Pancreas (tissue), 10 donors: Measurements from ENCODE around the gene ZNF697. TPM values are rescaled to one million over a fixed set of nuclear protein-coding genes. Genes with fewer than 3 reads are reported as not detected.
A peak's percentile ranks its signal among the peaks of the same experiment; 100 is the strongest.

ENCODE experiments used
- ATAC-seq, 4 donors: fragments of 200-7000 bp; cut with Tn5 transposase; one replicate each; pipeline versions ENCODE4 v1.8.0 to v1.9.1; 2020; ENCODE audit warnings: mild to moderate bottlenecking in 4 of 4, moderate library complexity in 4 of 4
- DNase-seq, 6 donors: peaks; one replicate each; pipeline ENCODE4 v3.0.0-alpha.2; 2020
- FAIRE-seq: peaks from 2 replicates; lab custom pipeline; 2012; peaks lifted over from hg19 to GRCh38; lab: Jason Lieb, UNC
- H3K27ac ChIP-seq, 4 donors: fragments of 200-600 bp; sonication (generic); 1 replicate in 3 of 4; 2 replicates in 1 of 4; pipeline versions ENCODE4 v1.5.0 to v1.8.0; 2020
- H3K27me3 ChIP-seq, 4 donors: fragments of 200-600 bp; one replicate each; pipeline ENCODE4 v1.8.0; 2021
- H3K36me3 ChIP-seq, 3 donors: fragments of 200-600 bp; sonication (generic) in 1 of 3; one replicate each; pipeline versions ENCODE4 v1.5.0 to v1.8.0; 2020 to 2021
- H3K4me1 ChIP-seq, 3 donors: fragments of 200-600 bp; one replicate each; pipeline ENCODE4 v1.8.0; 2021
- H3K4me3 ChIP-seq, 4 donors: fragments of 200-600 bp; sonication (generic) in 2 of 4; one replicate each; pipeline versions ENCODE4 v1.5.0 to v1.8.0; 2020 to 2021
- H3K9me3 ChIP-seq, 4 donors: fragments of 200-600 bp; one replicate each; pipeline ENCODE4 v1.8.0; 2021
- WGBS, 2 donors: extraction: QIAGEN DNeasy Blood & Tissue Kit; methylation state at CpG; one replicate each; pipeline ENCODE4 v1.1.7; 2013; 5-methylcytosine and 5-hydroxymethylcytosine counted together
- intact Hi-C, 3 donors: fragments of 100-400 bp; cut with DNase I; formaldehyde crosslinking; loops; one replicate each; pipeline versions ENCODE4 v1.11.1 to v1.14.2; 2022
- polyA plus RNA-seq, 2 donors: library from polyadenylated mRNA; stranded (reverse); fragments of 200-250 nt; gene quantifications; one replicate each; pipeline ENCODE4 v1.2.3, GENCODE V29; 2013
- total RNA-seq, 6 donors: library from RNA; stranded (reverse); fragmentation: NEBNext Ultra II Directional in 4 of 6; extraction: Animal tissue kit (Norgen Biotek cat#: 25700) in 4 of 6; gene quantifications; one replicate each; pipeline versions ENCODE4 v1.2.1 to v1.2.4, GENCODE V29; 2021 to 2023
- TF ChIP-seq, protein P1 (sequence below), 4 donors: fragments of 200-600 bp; sonication (generic) in 3 of 4; IDR thresholded peaks; one replicate each; pipeline versions ENCODE4 v1.5.0 to v1.8.0; 2021; ENCODE audit warnings: antibody characterized with exemption in 4 of 4
- donor health status: healthy with polysubstance abuse.
- donor health status: DM: no; HTN: no; CAD: no; lungs with moderate emphysema.
- donor health status: DM: no; HTN: no; CAD: no.
- donor health status: control.
- donor health status: control.
- donor health status: Bipolar disorder and iron deficiency.
- donor health status: DM: yes; HTN: yes; CAD: no.
- donor health status: DM: no; HTN: no; CAD: no.
- donor health status: DM: no; HTN: no; CAD: no.
- donor health status: DM: yes; HTN: yes; CAD: no.

Gene ZNF697
- total and polyA plus RNA-seq, 8 donors = 1.3 to 5.9 (median 3.1) TPM

DNA sequence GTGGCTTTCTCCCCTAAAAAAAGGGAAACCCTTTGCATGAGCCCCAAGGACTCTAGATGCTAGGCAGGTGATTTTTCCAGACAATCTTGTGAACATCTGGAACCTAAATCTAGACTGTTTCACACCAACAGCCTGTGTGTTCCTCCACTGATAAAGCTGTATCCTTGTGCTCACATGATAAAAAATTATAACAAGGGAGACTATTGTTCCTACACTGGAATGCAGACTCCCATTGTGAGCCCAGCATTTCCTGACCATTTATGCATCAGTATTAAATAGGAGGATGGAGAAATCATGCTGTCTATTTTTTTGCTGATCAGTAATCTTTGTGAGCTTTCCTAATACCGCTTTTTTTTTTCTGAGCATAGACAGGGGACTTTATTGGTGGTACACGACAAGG lies 52.5 kb downstream of the ZNF697 start:
- Histone ChIP-seq H3K27ac (no peak overlapping the region), H3K27me3 (no peaks in the 10 kb centered on the region), H3K4me3 (no peak overlapping the region), H3K9me3 (no peaks in the 10 kb centered on the region), H3K4me1 (no peaks in the 10 kb centered on the region), H3K36me3 (no peaks in the 10 kb centered on the region)
- WGBS, 2 donors = 79 to 81% methylated on average over 2 of the region's 2 CpGs
- DNase-seq (no peak), ATAC-seq (no peak), FAIRE-seq (no peak)
- intact Hi-C loops = no loop called here
- TF ChIP-seq, protein P1, sequence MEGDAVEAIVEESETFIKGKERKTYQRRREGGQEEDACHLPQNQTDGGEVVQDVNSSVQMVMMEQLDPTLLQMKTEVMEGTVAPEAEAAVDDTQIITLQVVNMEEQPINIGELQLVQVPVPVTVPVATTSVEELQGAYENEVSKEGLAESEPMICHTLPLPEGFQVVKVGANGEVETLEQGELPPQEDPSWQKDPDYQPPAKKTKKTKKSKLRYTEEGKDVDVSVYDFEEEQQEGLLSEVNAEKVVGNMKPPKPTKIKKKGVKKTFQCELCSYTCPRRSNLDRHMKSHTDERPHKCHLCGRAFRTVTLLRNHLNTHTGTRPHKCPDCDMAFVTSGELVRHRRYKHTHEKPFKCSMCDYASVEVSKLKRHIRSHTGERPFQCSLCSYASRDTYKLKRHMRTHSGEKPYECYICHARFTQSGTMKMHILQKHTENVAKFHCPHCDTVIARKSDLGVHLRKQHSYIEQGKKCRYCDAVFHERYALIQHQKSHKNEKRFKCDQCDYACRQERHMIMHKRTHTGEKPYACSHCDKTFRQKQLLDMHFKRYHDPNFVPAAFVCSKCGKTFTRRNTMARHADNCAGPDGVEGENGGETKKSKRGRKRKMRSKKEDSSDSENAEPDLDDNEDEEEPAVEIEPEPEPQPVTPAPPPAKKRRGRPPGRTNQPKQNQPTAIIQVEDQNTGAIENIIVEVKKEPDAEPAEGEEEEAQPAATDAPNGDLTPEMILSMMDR (IDR thresholded peaks at IDR 0.05) = no peak

DNA sequence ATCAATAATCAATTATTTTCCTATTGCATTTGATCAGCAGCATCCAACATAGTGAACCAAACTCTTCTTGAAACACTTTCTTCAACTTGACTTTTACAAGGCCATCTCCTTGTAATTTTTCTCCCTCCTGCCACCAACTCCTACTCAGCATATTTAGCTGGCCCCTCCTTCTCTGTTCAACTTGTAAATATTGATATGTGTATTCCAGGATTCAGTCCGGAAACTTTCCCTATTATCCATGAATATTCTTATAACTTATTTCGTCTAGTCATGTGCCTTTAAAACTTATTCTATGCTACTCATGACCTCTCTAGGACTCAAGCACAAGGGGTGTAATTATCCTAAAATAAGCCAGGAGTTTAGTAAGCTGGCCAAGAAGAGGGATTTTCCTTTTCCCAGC lies 52.9 kb downstream of the ZNF697 start:
- DNase-seq (no peak), FAIRE-seq (no peak), ATAC-seq (no peak)
- Histone ChIP-seq H3K4me1 (no peaks in the 10 kb centered on the region), H3K9me3 (no peaks in the 10 kb centered on the region), H3K27ac (no peak overlapping the region), H3K27me3 (no peaks in the 10 kb centered on the region), H3K4me3 (no peak overlapping the region), H3K36me3 (no peaks in the 10 kb centered on the region)
- intact Hi-C loops = no loop called here
- TF ChIP-seq, protein P1 (IDR thresholded peaks at IDR 0.05) = no peak
- 59 to 60% methylated on average over 2 of the region's 2 CpGs for WGBS, 2 donors

DNA sequence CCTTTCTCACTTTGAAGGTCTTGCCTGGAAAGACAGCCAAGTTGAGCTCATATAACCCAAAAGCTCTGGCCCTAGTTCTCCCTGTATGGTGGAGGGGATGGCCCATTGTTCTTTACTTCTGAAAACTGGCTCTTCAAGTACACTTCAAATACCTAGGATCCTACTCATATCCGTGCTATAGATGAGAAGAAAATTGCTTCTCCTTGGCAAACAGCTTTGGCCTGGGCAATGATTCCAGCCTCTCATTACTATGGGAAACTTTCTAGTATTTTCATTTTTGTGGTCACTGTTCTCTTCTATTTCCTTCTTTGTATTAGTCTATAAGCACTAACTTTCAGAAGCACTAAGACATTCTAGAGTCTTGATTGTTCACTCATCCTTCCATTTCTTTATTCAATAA lies 53.7 kb downstream of the ZNF697 start:
- Histone ChIP-seq H3K4me3 (no peak overlapping the region), H3K4me1 (no peaks in the 10 kb centered on the region), H3K27me3 (no peaks in the 10 kb centered on the region), H3K36me3 (no peaks in the 10 kb centered on the region), H3K27ac (no peak overlapping the region), H3K9me3 (no peaks in the 10 kb centered on the region)
- intact Hi-C loops = no loop called here
- TF ChIP-seq, protein P1 (IDR thresholded peaks at IDR 0.05) = no peak
- no peak for DNase-seq
- FAIRE-seq = no peak
- ATAC-seq = no peak
- WGBS, 2 donors = 81 to 90% methylated on average over 1 of the region's 1 CpG

DNA sequence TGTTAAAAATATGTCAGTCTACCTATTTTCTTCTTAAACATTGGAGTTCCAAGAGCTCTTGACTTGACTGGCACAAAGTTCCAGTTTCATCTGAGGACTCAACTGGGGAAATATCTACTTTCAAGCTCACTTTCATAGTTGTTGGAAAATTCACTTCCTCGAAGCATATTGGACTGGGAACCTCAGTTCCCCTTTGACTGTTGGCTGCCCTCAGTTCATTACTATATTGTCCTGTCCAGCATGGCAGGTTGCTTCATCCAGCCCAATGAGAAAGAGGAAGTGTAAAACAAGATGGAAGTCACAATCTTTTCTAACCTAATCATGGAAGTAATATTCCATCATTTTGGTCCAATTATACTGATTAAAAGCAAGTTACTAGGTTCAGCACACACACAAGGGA lies 54.3 kb downstream of the ZNF697 start:
- no peaks in the 10 kb centered on the region for H3K27me3 ChIP-seq
- 84 to 96% methylated on average over 1 of the region's 1 CpG for WGBS, 2 donors
- H3K9me3 ChIP-seq = no peaks in the 10 kb centered on the region
- no peak for DNase-seq
- no peaks in the 10 kb centered on the region for H3K36me3 ChIP-seq
- no peaks in the 10 kb centered on the region for H3K4me1 ChIP-seq
- no peak for ATAC-seq
- TF ChIP-seq, protein P1 (IDR thresholded peaks at IDR 0.05) = no peak
- no peak overlapping the region for H3K4me3 ChIP-seq
- no peak overlapping the region for H3K27ac ChIP-seq
- intact Hi-C loops = no loop called here
- no peak for FAIRE-seq

DNA sequence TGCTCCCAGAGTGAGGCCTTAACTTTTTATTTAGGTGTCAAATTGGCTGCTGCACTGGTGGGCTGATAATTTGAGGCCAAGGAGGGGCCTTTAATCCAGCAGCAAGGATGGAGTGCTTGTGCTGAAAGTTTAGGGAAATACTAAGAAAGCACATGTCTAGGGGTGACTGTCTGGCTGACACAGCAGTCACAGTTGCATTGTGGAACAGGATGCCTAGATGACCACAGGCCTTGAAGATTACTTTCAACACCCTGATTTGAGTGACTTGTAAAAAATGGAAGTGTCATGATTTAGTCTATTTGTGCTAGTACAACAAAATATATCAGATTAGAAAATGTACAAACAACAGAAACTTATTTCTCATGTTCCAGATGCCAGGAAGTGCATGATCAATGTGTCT lies 57.7 kb downstream of the ZNF697 start:
- no peaks in the 10 kb centered on the region for H3K36me3 ChIP-seq
- intact Hi-C loops = no loop called here
- H3K9me3 ChIP-seq = no peaks in the 10 kb centered on the region
- H3K27ac ChIP-seq = no peak overlapping the region
- ATAC-seq (peak in 1 of 4 donors; percentile 24), DNase-seq (no peak), FAIRE-seq (no peak)
- H3K4me3 ChIP-seq = no peak overlapping the region
- TF ChIP-seq, protein P1 (IDR thresholded peaks at IDR 0.05) = no peak
- no peaks in the 10 kb centered on the region for H3K27me3 ChIP-seq
- no peaks in the 10 kb centered on the region for H3K4me1 ChIP-seq
